Measurements from ENCODE around the gene KCNMA1. TPM values are rescaled to one million over a fixed set of nuclear protein-coding genes. Genes with fewer than 3 reads are reported as not detected.

The KCNMA1 gene
- total RNA-seq, 1 donor from 2014 or later = 0.21 TPM

DNA sequence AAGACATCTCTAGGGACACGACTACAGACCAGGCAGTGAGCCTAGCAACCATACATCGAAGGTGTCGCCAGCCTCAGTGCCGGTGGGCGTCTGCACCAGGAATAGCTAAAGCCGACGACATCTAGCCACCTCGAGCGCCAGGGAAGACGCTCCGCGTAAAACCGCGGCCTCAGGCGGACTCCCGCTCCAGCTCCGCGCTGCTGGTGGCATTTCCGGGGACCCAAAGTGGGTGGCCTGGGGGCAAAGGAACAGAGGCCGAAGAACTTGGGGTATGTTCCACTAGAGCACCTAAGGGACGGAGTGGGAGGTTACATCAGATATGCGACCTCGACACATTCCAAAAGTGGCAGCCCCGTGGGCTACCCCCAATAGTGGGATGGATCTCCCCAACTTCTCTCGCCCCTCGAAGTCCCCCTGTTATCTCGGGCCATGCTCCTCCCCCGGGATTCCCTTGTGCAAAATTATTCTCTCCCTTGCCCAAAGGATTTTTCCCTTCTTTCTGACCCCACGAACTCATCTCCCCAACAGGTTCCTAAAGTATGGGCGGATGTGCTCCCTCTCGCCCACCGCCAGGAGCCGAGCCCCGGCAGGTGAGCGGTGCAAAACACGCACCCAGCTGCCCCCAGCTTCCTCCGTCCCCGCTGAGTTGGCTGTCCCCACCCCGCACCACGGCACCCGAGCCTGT is 1.2 kb downstream of the KCNMA1 start:
- DNase-seq (ENCODE audit: low spot score) = no peak
- H3K36me3 Mint-ChIP-seq (ENCODE audit: low read depth) = no peaks in the 10 kb centered on the region
- H3K9me3 Mint-ChIP-seq = no peaks in the 10 kb centered on the region
- H3K27me3 Mint-ChIP-seq (ENCODE audit: low read depth) = peaks cover 63% of the 10 kb centered on the region
- intact Hi-C loops (cut with micrococcal nuclease) = no loop called here
- no peak overlapping the region for H3K27ac Mint-ChIP-seq
- H3K4me1 Mint-ChIP-seq (ENCODE audit: low read depth) = peaks cover 2% of the 10 kb centered on the region
- no peak overlapping the region for H3K4me3 Mint-ChIP-seq (ENCODE audit: low read depth)

- Mint-ChIP-seq H3K27ac (no peak overlapping the region), H3K4me3 (ENCODE audit: low read depth) (no peak overlapping the region), H3K27me3 (ENCODE audit: low read depth) (peaks cover 55% of the 10 kb centered on the region), H3K9me3 (no peaks in the 10 kb centered on the region), H3K36me3 (ENCODE audit: low read depth) (no peaks in the 10 kb centered on the region), H3K4me1 (ENCODE audit: low read depth) (peaks cover 2% of the 10 kb centered on the region)
- intact Hi-C loops (cut with micrococcal nuclease) = no loop called here
- DNase-seq (ENCODE audit: low spot score) = no peak
These were observed 2.0 kb downstream of the KCNMA1 start for GRCh38 chr10:77635402-77636227.

DNA sequence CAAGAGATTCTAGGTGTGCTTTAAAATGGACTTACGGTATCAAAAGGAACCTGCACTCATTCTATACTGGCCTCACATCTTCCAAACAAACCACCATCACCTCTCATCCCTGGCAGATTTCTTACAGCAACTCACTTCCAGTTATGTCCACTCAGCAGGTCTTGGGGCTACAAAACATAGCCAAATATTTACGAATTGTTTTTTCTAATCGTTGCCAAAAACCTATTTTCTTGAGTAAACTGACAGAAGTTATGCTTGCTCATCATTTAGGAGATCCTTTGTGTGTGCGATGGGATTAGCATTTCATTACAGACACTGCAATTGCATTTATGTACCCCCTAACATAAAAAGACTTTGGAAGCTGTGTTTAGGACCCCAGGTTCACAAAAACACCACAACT is 2.7 kb downstream of the KCNMA1 start:
- intact Hi-C loops (cut with micrococcal nuclease) = no loop called here
- H3K4me3 Mint-ChIP-seq (ENCODE audit: low read depth) = no peak overlapping the region
- peaks cover 2% of the 10 kb centered on the region for H3K4me1 Mint-ChIP-seq (ENCODE audit: low read depth)
- DNase-seq (ENCODE audit: low spot score) = no peak
- peaks cover 49% of the 10 kb centered on the region for H3K27me3 Mint-ChIP-seq (ENCODE audit: low read depth)
- H3K27ac Mint-ChIP-seq = no peak overlapping the region
- H3K9me3 Mint-ChIP-seq = no peaks in the 10 kb centered on the region
- no peaks in the 10 kb centered on the region for H3K36me3 Mint-ChIP-seq (ENCODE audit: low read depth)

DNA sequence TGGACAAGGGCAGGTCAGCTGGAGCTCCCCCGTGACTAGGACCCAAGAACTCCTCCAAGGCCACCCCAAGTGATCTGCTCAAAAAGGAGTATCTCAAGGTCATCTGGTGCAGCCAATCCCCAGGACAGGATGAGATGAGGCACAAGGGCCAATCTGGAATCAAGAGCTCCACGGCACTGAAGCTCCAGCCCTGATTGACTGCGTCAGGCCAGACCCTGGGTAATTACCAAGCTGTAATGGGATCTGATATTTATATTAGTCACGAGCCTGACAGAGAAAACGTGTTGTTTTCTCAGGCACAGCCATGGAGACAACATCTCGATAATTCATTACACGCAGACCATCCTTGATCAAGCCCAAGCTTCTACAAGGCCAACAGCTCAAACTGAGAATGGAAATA is 4.2 kb downstream of the KCNMA1 start:
- H3K27ac Mint-ChIP-seq = no peak overlapping the region
- H3K27me3 Mint-ChIP-seq (ENCODE audit: low read depth) = peaks cover 37% of the 10 kb centered on the region
- peaks cover 2% of the 10 kb centered on the region for H3K4me1 Mint-ChIP-seq (ENCODE audit: low read depth)
- no peaks in the 10 kb centered on the region for H3K36me3 Mint-ChIP-seq (ENCODE audit: low read depth)
- H3K9me3 Mint-ChIP-seq = no peaks in the 10 kb centered on the region
- no peak for DNase-seq (ENCODE audit: low spot score)
- no peak overlapping the region for H3K4me3 Mint-ChIP-seq (ENCODE audit: low read depth)
- intact Hi-C loops (cut with micrococcal nuclease) = no loop called here

DNA sequence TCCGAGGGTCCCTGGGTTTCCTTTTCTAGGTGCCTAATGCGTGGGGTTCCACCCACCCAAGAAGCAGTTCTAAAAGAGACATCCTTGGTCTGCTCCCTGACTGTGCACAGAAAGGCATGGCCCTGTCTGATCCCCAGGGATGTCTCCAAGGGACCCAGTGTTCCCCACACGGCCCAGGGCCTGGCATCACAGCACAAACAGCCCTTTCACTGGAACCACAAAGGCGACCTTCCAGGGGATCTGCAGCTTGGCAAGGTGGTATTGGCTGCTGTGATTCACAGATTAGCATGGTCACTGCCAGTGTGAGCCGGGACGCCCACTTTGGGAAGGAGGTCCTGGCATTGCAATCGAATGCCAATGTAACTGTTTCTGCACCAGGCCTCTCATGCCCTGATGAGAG is 6.4 kb downstream of the KCNMA1 start:
- Mint-ChIP-seq H3K4me1 (ENCODE audit: low read depth) (no peaks in the 10 kb centered on the region), H3K4me3 (ENCODE audit: low read depth) (no peak overlapping the region), H3K9me3 (no peaks in the 10 kb centered on the region), H3K27ac (no peak overlapping the region), H3K36me3 (ENCODE audit: low read depth) (no peaks in the 10 kb centered on the region), H3K27me3 (ENCODE audit: low read depth) (peaks cover 25% of the 10 kb centered on the region)
- intact Hi-C loops (cut with micrococcal nuclease) = no loop called here
- no peak for DNase-seq (ENCODE audit: low spot score)

DNA sequence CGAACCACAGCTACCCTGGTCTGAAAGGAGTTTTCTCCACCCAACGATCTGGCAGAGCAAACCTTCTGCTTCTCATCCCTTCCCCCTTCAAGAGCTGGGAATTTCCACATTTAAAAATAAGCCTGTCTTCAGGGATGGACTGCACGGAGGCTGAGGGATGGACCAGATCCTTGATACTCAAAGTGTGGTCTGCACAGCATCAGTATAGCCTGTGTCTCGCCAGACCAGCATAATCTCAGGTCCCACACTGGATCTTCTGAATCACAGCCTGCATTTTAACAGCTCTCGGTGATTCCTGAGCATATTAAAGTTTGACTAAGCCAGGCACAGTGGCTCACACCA is 7.1 kb downstream of the KCNMA1 start:
- no peak for DNase-seq (ENCODE audit: low spot score)
- Mint-ChIP-seq H3K9me3 (no peaks in the 10 kb centered on the region), H3K27ac (no peak overlapping the region), H3K27me3 (ENCODE audit: low read depth) (peaks cover 17% of the 10 kb centered on the region), H3K36me3 (ENCODE audit: low read depth) (no peaks in the 10 kb centered on the region), H3K4me1 (ENCODE audit: low read depth) (no peaks in the 10 kb centered on the region), H3K4me3 (ENCODE audit: low read depth) (no peak overlapping the region)
- intact Hi-C loops (cut with micrococcal nuclease) = no loop called here

DNA sequence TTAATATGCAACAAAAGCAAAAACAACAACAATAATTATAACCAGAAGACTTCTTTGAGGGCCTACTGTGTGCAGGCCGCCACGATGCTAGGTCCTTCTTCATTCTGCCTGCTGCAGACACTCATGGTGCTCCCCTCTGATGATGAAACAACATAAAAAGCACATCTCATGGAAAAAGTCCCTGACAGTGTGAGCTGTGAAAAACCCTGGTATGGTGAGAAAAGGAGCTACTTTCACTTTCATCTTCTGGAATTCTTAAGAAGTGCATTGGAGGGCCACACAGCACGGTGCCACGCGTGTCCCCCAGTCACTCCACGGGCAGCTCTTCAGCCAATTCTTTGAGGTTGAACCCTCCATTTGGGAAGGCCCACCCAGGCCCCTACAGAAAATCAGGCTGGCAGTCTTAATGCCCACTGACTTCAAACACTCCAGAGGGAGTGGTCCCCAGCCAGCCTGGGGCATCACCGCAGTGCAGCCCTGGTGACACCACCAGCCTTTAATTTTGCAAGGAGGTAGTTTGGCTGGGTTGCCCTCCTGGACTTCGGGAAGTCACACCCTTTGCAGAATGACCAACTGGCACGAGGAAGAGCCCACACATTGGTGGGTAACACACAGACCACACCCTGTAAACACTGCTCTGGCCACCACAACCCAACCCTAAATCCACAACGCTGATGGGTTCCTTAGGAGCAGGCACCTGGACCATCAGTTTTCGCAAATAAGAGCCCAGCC is 7.7 kb downstream of the KCNMA1 start:
- intact Hi-C loops (cut with micrococcal nuclease) = no loop called here
- Mint-ChIP-seq H3K4me3 (ENCODE audit: low read depth) (no peak overlapping the region), H3K9me3 (no peaks in the 10 kb centered on the region), H3K4me1 (ENCODE audit: low read depth) (no peaks in the 10 kb centered on the region), H3K27ac (no peak overlapping the region), H3K36me3 (ENCODE audit: low read depth) (no peaks in the 10 kb centered on the region), H3K27me3 (ENCODE audit: low read depth) (peaks cover 12% of the 10 kb centered on the region)
- no peak for DNase-seq (ENCODE audit: low spot score)

DNA sequence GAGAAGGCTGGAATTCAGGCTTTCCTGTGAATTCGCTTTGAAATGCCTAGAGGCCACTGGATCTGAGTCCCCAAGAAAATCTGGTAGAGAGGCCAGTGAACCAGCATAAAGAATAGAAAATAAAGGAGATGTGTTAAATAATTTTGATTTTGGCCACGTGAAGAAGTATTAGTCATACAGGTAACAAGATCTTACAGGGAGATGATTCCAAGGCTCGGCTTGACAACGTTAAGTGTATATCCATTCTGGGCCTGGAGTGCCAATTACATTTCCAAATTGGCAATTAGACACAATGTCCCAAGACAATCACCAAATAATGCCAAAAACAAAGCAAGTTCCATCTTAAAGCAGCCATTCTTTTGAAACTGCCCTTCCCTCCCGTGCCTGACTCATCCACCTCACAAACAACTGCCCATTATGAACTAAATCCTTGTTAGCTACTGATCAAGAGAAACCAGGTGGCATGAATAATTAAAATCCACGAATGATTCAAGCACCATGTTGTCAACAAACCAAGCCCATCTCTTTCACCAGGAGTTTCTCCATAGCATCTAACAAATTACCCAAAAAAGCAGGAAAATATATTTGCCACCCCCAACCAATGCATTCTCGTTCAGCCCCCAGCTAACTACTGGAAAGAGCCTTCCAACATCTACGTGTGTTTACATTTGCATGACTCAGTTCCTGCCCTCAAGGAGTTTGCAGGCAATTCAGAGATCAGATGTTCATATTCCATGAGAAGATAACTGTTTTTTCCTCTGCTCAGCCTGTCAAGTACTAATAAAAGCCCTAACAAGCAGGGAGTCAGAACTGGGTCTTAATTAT is 8.5 kb downstream of the KCNMA1 start:
- Mint-ChIP-seq H3K4me1 (ENCODE audit: low read depth) (no peaks in the 10 kb centered on the region), H3K9me3 (no peaks in the 10 kb centered on the region), H3K27ac (no peak overlapping the region), H3K36me3 (ENCODE audit: low read depth) (no peaks in the 10 kb centered on the region), H3K27me3 (ENCODE audit: low read depth) (peaks cover 7% of the 10 kb centered on the region), H3K4me3 (ENCODE audit: low read depth) (no peak overlapping the region)
- no peak for DNase-seq (ENCODE audit: low spot score)
- intact Hi-C loops (cut with micrococcal nuclease) = no loop called here

DNA sequence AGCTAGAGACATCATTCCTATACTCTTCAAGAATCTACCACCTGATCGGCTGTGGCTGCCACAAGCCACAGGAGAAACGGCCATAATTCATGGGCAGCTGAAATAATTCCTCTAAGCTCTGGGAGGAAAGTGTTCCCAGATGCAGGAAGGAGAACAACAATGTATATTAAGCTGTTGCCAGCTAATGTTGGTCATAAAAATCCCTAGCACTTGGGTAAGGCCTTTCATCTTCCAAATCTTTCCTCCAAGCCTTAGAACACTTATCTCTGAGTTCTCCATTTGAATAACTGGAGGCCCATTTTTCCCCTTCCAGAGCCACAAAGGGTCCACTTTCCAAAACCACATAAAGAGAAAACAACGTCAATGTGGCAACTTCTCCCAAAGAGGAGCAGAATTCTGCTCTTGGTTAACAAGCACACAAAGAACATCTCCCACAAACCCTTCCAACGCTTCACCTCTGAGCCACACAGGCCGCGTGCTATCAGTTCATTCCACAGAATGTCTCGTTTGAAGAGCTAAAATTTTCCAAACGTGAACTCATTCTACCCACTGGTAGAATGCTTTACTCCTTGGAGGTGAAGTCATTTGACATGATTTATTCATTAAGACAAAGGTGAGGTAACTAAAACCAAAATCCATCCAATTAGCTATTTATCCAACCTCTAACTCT is 11.2 kb downstream of the KCNMA1 start:
- Mint-ChIP-seq H3K27me3 (ENCODE audit: low read depth) (no peaks in the 10 kb centered on the region), H3K4me1 (ENCODE audit: low read depth) (no peaks in the 10 kb centered on the region), H3K9me3 (no peaks in the 10 kb centered on the region), H3K4me3 (ENCODE audit: low read depth) (no peak overlapping the region), H3K36me3 (ENCODE audit: low read depth) (no peaks in the 10 kb centered on the region), H3K27ac (no peak overlapping the region)
- no peak for DNase-seq (ENCODE audit: low spot score)
- intact Hi-C loops (cut with micrococcal nuclease) = no loop called here

DNA sequence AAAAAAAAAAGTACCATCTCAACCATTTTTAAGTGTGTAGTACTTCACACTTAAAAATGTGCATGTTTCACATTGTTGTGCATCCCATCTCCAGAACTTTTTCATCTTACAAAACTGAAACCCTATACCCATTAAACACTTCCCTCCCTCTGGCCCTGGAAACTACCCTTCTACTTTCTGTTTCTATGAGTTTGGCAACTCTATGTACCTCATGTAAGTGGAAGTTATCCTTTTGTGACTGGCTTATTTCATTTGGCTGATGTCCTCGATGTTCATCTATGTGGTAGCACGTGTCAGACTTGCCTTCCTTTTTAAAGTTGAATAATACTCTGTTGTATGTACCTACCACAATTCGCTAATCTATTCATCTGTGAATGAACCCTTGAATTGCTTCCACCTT is 12.2 kb downstream of the KCNMA1 start:
- Mint-ChIP-seq H3K27me3 (ENCODE audit: low read depth) (no peaks in the 10 kb centered on the region), H3K36me3 (ENCODE audit: low read depth) (no peaks in the 10 kb centered on the region), H3K9me3 (no peaks in the 10 kb centered on the region), H3K27ac (no peak overlapping the region), H3K4me1 (ENCODE audit: low read depth) (no peaks in the 10 kb centered on the region), H3K4me3 (ENCODE audit: low read depth) (no peak overlapping the region)
- no peak for DNase-seq (ENCODE audit: low spot score)
- intact Hi-C loops (cut with micrococcal nuclease) = no loop called here

DNA sequence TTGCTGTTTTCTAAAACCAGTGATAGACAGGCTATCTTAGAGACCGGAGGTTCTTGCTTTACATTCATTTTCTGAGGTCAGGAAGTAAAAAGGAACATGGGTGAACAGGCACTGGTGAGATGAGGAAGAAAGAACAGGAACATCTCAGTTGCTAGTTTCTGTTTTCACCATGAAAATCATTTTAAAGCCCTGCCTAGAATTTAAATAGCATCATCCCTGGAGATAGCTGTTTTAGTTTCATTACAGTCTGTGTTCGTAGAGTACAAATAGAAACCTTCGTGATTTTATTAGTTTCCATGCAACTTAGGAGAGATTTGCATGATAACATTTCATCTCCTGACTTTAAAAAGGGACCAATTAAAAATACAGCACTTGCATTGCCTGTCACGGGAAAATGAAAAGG is 14.7 kb downstream of the KCNMA1 start:
- intact Hi-C loops (cut with micrococcal nuclease) = no loop called here
- no peaks in the 10 kb centered on the region for H3K27me3 Mint-ChIP-seq (ENCODE audit: low read depth)
- no peaks in the 10 kb centered on the region for H3K4me1 Mint-ChIP-seq (ENCODE audit: low read depth)
- no peak overlapping the region for H3K4me3 Mint-ChIP-seq (ENCODE audit: low read depth)
- no peaks in the 10 kb centered on the region for H3K36me3 Mint-ChIP-seq (ENCODE audit: low read depth)
- H3K9me3 Mint-ChIP-seq = no peaks in the 10 kb centered on the region
- DNase-seq (ENCODE audit: low spot score) = no peak
- no peak overlapping the region for H3K27ac Mint-ChIP-seq

DNA sequence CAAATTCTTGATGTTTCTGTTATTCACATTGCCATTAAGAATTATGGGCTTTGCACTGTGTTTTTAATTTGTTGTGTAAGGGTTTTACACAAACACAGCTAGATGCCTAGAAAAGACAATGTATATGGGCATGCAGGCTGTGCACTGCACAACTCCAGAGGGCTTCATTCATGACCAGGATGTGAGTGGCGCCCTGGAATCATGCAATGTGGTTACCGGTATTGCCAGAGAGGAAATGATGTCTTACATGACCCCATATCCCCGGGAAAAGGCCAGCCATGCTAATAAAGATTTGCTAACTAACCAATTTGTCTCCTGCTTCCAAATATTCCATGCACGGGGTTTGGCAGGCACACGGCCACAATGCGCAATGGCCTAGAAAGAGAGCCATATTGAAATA is 16.9 kb downstream of the KCNMA1 start:
- Mint-ChIP-seq H3K4me3 (ENCODE audit: low read depth) (no peak overlapping the region), H3K36me3 (ENCODE audit: low read depth) (no peaks in the 10 kb centered on the region), H3K27me3 (ENCODE audit: low read depth) (no peaks in the 10 kb centered on the region), H3K27ac (no peak overlapping the region), H3K9me3 (no peaks in the 10 kb centered on the region), H3K4me1 (ENCODE audit: low read depth) (no peaks in the 10 kb centered on the region)
- DNase-seq (ENCODE audit: low spot score) = no peak
- intact Hi-C loops (cut with micrococcal nuclease) = no loop called here

Measured in activated T-helper 2 cell treated with anti-CD3 and anti-CD28 coated beads, Interferon-gamma antibody, Interleukin-2, Interleukin-4, amounts not matched to agents 10 μg/mL and 5 μg/mL and 100 μg/mL, durations not matched to agents 14 hours and 24 hours and 36 hours (primary cell).